GM18868 (cell line): ENCODE data around the gene C20orf96.
"Not testable (repeated sequence)": the region's sequence is repeated elsewhere in the genome, so short reads cannot be mapped to it uniquely, and the experiment has no call there.

Experiments
- ATAC-seq: cut with Tn5 transposase; IDR thresholded peaks from one replicate; pipeline ENCODE4 v1.9.1; 2021; ENCODE audit warnings: mild to moderate bottlenecking, moderate library complexity; ENCODE audit not compliant: unreplicated experiment

Gene C20orf96, protein sequence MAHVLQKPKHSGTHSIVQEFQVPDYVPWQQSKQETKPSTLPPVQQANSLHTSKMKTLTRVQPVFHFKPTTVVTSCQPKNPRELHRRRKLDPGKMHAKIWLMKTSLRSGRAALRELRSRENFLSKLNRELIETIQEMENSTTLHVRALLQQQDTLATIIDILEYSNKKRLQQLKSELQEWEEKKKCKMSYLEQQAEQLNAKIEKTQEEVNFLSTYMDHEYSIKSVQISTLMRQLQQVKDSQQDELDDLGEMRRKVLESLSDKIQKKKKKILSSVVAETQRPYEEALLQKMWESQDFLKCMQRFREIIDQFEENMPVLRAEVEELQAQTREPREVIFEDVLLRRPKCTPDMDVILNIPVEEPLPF

DNA sequence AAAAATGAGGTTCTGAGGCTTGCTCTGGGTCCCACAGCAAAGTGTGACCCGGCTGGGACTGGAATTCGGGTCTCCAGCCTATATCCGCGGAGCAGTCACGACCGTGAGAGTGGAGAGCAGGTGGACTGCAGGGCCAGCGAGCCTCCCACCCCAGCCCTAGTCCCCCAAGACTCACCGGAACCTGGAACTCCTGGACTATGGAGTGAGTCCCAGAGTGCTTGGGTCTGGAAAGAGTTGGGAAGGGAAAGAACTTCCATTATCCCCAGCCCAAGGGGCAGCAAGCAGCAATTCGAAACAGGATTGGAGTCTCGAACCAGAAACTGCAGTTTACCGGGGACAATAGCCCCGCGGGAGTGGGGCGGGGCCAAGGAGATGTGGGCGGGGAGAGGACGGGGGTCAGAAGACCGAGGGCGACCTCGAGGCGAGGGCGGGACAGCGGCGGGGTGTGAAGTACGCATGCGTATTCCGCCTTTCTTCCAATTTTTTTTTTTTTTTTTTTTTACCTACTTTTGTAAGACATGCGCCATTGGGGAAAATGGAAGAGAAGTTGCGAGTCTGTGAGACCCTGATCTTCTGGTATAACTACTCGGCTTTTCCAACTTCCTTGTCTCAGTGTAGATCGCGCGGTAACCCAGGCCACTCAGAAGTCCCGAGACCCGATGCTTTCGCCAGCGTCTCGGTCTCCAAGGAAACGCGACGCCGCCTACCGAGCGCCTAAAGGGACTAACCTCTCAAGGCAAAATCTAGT lies at the start of gene C20orf96:
Gene C20orf96 (minus strand): TSS at position 667 of the 748 bp plus-strand sequence. CDS start 140 bp downstream, at position 527.
- ATAC-seq: peak; percentile 80

DNA sequence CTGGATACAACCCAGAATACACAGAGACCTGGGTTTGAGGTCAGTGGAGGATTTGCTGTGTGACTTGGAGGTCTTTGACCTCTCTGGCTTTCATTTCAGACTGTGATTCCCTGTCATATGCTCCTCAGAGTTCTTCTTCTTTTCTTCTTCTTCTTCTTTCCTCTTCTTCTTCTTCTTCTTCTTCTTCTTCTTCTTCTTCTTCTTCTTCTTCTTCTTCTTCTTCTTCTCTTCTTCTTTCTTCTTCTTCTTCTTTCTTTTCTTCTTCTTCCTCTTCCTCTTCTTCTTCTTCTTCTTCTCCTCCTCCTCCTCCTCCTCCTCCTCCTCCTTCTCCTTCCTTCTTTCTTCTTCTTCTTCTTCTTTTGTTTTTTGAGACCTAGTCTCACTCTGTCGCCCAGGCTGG lies 45.5 kb upstream of the C20orf96 start:
- not testable (repeated sequence) for ATAC-seq

DNA sequence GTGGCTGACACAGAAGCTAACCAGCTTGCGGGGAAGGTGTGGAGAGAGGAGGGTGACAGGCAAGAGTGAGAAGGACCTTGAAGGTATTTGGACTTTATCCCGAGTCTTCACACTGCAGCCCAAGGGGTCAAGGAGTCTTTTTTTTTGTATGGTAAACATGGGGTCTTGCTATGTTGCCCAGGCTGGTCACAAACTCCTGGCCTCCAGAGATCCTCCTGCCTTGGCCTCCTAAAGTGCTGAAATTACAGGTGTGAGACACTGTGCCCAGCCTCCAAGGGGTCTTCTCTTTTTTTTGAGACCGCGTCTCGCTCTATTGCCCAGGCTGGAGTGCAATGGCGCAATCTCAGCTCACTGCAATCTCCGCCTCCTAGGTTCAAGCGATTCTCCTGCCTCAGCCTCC lies 44.0 kb upstream of the C20orf96 start:
- no peak for ATAC-seq

DNA sequence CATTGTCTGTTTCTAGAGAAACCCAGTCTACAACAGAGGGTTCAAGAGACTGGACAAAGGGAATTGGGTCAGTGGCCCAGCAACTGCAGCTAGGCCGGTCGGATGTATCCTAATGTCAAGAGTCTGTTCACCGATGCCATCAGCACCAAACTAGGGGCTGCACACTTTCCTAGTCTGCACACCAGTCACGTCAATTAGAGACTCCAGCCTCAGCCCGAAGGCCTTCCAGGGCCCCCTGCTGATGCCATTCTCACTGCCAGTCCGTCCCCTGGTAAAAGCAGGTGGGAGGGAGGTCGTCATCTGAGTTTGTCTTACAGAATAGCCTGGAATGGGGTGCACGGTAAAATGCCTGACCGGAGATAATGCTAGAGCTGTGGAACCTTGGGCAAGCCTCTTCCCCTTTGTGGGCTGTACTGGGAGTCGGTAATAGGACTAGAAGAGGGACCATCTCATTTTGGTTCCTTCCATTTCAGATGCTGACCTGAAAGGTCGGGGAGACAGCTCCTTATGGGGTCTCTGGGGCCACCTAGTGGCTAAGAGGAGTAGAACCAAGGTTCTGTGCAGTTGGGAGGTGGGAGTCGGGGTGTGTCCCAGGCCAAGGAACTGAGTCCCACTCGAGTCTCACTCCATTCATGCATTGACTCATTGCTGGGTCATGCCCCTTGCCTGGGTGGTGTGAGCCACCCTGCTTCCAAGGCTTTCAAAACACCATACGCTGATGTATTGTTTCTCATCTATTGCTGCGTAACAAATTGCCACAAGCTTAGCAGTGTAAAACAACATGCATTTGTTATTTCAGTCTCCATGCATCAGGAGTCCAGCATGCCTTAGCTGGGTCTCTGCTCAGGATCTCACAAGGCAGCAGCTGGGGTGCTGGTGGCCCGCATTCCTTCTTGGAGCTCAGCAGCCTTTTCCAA lies 39.9 kb upstream of the C20orf96 start:
- peak; percentile 33 for ATAC-seq

DNA sequence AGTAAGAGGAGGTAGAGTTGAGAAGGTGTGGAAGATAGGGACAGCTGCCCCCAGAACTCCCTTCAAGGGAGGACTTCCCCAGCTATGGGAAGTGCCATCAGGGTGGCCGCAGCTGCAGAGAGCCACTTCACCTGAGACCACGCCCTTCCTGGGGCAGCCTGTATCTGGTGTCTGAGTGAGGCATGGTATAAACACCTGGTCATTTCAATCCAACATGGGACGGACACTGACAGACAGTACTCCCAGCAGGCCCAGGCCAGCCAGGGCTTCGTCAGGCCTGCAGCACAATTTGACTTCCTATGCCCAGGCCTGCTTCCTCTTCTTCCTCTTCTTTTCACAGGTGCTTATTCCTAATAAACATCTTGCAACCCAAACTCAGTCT lies 39.3 kb upstream of the C20orf96 start:
- ATAC-seq: no peak

DNA sequence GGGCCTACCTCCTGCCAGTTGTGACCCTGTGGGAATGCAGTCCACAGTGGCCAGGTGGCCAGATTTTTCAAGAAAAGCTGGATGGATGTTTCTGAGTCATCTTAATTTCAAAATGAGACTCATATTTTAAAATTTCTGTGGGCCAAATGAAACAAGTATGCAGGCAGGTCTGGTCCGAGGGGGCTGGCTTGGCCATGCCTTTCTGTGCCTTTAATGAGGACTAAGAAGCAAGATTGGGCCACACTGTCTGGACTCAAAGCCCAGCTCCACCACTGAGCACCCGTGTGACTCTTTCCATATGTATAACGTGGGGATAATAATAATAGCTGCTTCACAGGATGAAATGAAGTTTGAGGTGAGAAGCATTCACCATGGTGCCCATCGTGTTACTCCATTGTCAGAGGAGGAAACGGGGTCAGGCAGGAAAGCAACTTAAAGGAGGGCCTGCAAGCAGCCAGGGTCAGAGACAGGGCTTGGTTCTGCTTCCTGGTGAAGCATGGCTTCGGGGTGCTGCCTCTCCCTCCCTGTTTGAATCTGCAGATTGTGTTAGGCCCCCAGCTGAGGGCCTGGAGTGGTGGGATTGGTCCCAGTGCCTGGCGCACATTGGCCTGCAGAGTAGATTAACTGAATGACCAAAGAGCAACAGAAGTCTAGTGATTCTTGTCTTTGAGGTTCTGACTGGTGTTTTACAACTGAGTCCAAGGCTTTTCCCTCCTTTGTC lies 38.6 kb upstream of the C20orf96 start:
- ATAC-seq: no peak

DNA sequence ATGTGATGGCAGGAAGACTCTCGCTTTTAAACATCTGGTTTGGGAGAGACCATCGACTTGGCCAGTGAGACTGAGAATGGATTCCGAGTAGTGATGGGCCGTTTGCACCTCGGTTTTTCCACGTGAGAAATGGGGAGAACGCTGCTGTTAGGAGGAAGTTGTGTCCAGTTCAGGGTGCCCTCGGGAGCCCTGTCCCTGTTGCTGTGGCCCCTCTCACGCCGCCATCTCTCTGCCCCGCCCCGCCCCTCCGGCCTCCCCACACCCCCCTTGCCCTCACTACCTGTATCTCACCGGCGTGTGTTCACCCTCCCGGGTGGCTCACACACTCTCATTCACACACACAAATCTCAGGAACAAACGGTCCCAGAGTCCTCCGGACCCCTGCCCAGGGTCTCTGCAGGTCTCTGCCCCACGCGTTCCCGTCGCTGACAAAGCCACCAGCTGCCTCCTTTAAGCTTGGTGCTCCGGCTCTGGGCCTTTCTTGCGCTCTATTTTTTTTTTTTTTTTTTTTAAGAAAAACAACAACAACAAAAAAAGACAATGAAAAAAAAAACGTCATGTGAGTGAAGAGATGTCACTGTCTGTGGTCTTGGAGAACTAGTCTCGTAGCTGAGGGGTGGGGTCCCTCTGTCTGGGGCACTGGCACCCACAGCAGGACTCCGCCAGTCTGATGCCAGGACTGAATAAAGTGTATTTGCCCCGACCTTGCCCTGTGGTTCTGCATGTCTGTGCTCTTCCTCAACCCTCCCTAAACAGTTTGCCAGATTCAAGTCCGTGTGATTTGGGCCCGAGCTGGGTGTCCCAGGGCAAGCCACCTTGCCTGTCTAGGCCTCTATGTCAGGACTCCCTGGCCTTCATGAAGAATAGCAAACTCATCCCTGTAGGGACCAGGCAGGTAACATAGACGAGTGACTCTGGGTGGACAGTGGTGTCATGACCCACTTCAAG lies 37.8 kb upstream of the C20orf96 start:
- ATAC-seq: no peak

DNA sequence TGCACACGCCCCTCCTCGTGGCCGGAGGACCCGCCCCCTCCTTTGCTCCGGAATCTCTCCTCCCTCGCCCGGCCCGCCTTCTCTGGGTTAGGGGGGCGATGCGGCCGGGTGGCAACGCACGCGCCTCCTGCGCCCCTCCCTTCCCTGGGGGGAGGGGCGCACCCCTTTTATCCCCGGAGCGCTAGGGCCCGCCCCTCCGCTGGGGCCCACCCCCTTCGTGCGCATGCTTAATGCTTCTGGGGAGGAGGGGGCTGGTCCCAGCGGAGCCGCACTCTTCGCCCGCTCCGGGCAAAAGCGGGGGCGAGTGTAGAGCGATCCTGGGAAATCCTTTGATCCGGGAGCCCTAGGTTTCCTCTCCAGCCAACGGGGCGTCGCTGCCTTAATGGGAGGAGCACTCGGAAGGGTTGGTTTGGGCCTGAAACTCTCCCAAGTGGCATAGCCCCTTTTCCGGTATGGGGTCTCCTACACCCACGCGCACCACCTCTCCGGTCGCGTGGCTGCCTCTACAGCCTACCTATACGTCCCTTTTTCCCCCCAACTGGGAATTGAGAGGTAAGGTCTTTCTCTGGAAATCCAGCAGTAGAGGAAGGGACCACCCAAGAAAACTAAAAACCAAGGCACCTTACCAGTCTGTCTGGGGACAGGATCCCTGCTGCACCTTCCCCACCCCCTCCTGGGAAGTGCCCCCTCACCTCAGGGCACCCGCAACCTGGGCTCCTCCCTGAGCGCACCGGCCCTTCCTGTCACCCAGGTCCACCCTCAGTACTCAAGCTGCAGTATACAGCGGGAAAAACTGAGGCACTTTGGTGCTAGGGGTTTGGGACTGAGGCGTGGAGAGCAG lies 36.9 kb upstream of the C20orf96 start:
- peak; percentile 17 for ATAC-seq

DNA sequence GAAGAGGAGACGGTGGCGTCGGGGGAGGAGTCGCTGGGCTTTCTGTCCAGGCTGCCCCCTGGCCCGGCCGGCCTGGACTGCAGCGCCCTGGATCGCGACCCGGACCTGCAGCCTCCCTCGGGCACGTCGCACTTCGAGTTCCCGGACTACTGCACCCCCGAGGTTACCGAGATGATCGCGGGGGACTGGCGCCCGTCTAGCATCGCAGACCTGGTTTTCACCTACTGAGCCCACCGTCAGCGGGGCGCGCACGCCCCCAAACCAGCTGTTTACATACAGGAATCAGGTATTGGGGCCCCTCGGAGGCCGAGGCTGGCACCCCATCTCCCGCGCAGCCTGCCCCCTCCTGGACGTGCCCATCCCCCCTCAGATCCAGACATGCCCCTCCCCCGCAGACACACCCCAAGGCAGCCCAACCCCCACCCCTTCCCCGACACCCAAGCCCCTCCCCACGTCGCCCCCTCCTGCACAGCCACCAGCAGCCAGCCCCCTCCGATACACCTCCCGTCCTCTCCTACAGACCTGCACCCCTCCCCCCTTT lies 36.2 kb upstream of the C20orf96 start:
- ATAC-seq: no peak

DNA sequence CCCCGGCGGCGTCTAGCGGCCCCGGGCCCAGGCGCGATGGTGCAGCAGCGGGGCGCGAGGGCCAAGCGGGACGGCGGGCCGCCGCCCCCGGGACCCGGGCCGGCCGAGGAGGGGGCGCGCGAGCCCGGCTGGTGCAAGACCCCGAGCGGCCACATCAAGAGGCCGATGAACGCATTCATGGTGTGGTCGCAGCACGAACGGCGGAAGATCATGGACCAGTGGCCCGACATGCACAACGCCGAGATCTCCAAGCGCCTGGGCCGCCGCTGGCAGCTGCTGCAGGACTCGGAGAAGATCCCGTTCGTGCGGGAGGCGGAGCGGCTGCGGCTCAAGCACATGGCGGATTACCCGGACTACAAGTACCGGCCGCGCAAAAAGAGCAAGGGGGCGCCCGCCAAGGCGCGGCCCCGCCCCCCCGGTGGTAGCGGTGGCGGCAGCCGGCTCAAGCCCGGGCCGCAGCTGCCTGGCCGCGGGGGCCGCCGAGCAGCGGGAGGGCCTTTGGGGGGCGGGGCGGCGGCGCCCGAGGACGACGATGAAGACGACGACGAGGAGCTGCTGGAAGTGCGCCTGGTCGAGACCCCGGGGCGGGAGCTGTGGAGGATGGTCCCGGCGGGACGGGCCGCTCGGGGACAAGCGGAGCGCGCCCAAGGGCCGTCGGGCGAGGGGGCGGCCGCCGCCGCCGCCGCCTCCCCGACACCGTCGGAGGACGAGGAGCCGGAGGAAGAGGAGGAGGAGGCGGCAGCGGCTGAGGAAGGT lies 35.5 kb upstream of the C20orf96 start:
- peak; percentile 11 for ATAC-seq

DNA sequence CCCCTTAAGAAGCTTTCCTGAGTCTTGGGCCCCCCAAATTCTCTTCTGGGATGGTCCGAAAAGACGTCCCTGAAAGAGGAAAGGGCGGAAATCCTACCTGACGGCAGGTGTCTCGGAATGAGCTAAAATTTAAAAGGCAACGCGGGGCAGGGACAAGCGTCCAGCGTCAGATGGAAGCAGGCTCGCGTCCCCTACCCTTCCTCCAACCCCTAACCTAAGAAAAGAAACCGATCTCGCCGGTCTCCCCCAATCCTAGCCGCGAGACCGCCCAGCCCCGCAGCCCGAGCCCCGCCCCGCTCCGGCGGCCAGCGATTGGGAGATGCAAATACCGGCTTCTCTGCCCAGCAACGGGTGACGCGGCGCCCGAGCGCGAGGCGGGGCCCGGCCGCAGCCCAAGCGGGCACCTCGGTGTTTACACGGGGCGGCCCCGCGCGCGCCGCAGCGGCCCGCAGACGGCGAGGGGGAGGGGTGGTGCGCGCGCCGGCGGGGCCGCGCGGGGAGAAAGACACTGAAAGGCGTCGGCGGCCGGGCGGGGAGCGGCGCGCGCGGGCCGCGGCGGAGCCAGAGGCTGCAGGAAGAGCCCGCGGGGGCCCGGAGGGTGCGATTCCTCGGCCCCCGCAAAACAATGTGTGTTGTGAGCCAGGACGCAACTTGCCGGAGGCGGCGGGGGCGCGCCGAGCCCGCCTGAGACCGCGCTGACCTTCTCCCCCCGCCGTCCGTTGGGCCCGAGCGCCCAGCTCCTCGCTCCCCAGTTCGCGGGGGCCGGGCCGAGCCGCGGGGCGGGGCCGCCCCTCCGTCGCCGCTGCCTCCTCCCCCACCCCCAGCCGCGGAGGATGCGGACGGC lies 34.7 kb upstream of the C20orf96 start, which contains the start of gene SOX12:
Gene SOX12 (plus strand): TSS at position 508 of the 844 bp plus-strand sequence. CDS start 373 bp downstream, outside the sequence.
- ATAC-seq: peak; percentile 68

DNA sequence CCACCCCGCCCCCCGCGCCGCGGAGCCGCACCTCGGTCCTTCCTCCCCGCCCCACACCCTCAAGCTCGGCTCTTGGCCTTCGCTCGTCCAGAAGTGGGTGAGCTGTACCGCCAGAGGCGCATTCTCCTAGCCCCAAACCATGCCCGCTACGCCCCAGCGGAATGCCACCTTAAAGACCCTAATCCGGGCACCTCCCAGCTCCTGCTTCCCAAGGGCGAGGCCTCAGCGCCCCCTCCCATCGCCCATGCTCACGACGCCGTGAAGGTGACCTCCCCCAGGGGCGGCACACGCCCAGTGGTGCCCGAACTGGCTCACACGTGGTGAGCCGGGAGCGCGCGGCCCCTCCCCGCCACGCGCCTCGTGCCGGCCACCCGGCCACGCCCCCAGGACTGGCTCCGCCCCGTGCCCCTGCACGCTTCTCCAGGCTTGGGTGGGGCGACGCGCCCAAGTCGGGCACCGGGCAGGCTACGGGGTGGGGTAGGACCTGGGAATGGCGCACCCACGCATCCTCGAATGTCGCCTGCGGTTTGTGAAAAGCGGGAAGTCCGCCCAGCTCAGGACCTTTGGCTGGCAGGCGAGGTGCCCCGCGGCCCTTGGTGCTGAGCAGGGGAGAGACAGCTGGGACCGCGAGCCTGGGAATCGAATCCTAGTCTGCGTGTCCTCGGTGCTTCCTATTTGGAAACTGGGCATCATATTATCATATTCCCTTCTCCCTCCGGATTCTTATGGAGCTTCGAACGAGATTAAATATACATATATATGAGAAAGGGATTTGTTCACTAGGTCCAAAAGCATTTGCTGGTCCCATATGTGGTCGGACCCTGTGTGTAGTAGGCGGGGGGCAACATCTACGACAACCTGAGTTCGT lies 33.9 kb upstream of the C20orf96 start:
- peak; percentile 56 for ATAC-seq

DNA sequence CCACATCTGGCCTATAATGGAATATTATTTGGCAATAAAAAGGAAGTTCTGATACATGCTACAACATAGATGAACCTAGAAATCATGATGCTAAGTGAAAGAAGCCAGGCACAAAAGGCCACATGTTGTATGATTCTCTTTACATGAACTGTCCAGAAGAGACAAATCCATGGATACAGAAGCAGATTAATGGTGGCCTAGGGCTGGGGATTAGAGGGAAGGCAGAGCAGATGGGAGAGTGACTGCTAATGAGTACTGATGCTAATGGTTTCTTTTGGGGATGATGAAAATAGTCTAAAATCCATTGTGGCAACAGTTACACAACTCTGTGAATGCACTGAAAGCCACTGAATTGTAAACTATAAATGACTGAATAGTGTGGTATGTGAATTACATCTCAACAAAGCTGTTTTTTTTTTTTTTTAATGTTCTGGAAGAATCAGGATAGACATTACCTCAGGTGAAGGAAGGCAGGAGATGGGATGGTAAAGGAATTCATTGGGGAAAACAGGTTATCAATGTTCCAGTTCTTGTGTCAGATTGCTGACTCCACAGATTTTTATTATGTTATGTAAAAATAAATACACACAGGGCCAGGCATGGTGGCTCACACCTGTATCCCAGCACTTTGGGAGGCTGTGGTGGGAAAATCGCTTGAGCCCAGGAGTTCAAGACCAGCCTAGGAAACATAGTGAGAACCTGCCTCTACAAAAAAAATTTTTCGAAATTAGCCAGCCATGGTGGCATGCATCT lies 25.9 kb upstream of the C20orf96 start:
- ATAC-seq: no peak

DNA sequence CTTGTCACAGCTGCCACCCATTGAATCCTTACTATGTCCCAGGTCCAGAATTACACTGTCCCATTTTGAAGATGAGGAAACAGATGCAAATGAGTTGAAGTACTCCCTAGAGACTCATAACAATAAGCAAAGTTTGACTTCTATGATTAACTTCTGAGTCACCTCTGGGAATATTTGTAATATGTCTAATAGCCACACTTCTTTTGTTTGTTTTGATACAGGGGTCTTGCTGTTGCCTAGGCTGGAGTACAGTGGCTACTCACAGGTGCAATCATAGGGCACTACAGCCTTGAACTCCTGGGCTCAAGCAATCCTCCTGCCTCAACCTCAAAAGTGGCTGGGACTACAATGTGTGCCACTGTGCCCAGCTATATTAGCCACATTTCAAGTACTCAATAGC lies 23.4 kb upstream of the C20orf96 start:
- ATAC-seq: no peak

DNA sequence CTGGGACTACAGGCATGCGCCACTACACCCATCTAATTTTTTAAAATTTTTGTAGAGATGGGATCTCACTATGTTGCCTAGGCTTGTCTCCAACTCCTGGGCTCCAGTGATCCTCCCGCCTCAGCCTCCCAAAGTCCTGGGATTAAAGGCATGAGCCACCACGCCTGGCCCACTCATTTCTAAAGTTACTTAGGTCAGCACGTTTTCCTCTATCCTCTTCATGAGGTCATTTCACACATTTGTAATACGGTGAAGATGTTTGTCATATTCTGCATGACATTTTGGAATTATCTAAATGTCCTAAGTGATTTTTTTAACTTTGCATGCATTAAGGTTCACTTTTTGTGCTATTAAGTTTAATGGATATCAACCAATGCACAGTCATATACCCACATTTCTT lies 22.9 kb upstream of the C20orf96 start:
- no peak for ATAC-seq
